RWPE1 (cell line): ENCODE data around the gene RETN.

ENCODE experiments used
- CTCF ChIA-PET: fragments of 350-600 bp; sonication (Branson Sonifier 250); formaldehyde crosslinking; extraction: SDS; loops from one replicate; lab custom pipeline; 2021; lab: Yijun Ruan, JAX
- POLR2A ChIA-PET: fragments of 400-600 bp; formaldehyde crosslinking; extraction: SDS; loops from one replicate; lab custom pipeline; 2020; ENCODE audit warnings: antibody characterized with exemption; ENCODE audit not compliant: low non-redundant PET; lab: Yijun Ruan, JAX
- DNase-seq: peaks from one replicate; pipeline ENCODE4 v3.0.0; 2012; ENCODE audit warnings: low spot score
- H3K27ac ChIP-seq: fragments of 450-650 bp; 2 replicates; pipeline ENCODE4 v1.5.1; 2017
- TF ChIP-seq, protein P1 (sequence below): fragments of 450-650 bp; conservative IDR thresholded peaks from 2 replicates; pipeline ENCODE4 v1.5.1; 2017; ENCODE audit warnings: low read depth, mild to moderate bottlenecking

Gene RETN

DNA sequence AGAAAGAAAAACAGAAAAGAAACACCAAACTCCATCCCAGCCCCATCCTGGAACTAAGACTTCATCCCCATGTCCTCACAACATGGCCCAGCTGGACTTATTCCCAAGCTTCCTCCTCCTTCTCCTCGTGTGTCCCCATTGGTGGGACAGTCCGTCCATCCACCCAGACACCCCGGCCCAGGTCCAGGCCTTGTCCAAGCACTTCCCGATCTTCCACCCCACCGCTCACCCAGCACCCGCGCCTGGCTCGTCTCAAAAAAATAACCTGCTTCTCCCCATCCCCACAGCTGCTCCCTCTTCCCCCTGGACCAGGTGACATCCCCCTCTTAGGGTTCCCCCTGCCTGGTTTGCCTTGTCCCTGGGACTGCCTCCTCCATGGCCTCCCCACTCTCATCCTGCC is 34.5 kb downstream of the RETN start:
- POLR2A ChIA-PET, result no interaction called here
- no peak overlapping the region for H3K27ac ChIP-seq
- TF ChIP-seq, protein P1, sequence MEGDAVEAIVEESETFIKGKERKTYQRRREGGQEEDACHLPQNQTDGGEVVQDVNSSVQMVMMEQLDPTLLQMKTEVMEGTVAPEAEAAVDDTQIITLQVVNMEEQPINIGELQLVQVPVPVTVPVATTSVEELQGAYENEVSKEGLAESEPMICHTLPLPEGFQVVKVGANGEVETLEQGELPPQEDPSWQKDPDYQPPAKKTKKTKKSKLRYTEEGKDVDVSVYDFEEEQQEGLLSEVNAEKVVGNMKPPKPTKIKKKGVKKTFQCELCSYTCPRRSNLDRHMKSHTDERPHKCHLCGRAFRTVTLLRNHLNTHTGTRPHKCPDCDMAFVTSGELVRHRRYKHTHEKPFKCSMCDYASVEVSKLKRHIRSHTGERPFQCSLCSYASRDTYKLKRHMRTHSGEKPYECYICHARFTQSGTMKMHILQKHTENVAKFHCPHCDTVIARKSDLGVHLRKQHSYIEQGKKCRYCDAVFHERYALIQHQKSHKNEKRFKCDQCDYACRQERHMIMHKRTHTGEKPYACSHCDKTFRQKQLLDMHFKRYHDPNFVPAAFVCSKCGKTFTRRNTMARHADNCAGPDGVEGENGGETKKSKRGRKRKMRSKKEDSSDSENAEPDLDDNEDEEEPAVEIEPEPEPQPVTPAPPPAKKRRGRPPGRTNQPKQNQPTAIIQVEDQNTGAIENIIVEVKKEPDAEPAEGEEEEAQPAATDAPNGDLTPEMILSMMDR, result no peak
- DNase-seq, result no peak
- CTCF ChIA-PET, result interaction anchor here (0.6 to 0.7 kb wide), 2 partner anchors 96 to 349 kb away, joined by 3 to 4 read pairs; no protein-coding TSS in a partner anchor

DNA sequence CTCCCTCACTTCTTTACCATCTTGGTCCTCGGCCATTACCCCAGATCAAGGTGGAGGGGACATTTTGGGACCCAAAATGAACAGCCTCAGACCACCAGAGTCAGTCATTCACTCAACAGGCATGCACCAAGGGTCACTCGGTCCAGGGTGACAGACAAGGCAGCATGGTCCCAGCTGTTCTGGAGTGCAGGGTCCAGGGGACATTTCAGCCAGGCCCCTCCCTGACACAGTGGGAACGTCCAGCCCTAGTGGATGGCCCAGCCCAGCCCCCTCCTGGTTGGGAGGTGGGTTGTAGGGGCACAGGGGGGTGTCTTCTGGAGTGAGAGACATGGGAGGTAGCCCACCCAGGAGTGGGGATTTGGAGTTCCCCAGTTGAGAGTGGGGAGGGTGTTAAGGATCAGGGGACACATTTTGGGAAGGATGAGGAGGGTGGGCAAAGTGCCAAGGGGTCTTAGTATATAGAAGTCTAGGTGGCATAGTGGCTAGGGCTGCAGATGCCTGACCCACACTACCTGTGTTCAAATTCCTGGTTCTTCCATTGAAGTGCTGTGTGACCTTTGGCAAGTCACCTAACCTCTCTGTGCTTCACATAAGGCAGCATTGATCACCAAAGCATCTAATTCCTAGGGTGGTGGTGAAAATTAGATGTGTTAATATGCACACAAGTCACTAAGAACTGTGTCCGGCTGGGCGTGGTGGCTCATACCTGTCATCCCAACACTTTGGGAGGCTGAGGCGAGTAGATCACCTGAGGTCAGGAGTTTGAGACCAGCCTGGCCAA is 35.6 kb downstream of the RETN start:
- no peak for DNase-seq
- ChIA-PET POLR2A (no interaction called here), CTCF (no interaction called here)
- TF ChIP-seq, protein P1, result no peak
- no peak overlapping the region for H3K27ac ChIP-seq

DNA sequence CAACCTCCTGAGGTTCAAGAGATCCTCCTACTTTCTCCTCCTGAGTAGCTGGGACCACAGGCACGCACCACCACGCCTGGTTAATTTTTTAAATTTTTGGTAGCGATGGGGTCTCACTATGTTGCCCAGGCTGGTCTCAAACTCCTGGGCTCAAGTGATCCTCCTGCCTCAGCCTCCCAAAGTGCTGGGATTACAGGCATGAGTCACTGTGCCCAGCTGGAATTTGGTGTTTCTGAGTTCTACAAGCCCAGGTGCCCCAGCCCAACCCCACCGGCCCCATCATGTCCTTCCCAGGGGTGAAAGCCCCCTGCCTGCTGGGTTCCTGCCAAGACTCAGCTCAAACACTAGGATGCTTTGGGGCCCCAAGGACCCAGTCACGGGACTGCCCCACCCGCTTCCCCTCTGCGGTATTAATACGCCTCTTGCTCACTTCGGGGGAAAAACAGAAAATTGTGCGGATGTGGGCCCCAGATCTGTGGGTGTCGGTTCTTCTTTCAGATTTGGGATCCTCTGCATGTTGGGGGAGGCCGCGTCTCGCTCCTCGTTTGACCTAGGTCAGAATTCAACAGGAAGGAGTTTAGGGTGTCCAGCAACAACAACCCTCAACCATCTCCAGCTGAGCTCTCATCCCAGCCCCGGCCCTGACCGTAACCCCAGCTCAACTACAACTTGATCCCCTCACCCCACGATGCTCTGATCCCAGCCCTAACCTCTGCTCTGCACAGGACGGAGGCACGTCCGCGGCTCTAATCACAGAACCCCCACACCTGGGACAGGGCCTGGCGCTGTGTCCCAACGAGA is 36.7 kb downstream of the RETN start:
- H3K27ac ChIP-seq, result no peak overlapping the region
- DNase-seq, result no peak
- TF ChIP-seq, protein P1, result no peak
- POLR2A ChIA-PET, result no interaction called here
- CTCF ChIA-PET, result no interaction called here

DNA sequence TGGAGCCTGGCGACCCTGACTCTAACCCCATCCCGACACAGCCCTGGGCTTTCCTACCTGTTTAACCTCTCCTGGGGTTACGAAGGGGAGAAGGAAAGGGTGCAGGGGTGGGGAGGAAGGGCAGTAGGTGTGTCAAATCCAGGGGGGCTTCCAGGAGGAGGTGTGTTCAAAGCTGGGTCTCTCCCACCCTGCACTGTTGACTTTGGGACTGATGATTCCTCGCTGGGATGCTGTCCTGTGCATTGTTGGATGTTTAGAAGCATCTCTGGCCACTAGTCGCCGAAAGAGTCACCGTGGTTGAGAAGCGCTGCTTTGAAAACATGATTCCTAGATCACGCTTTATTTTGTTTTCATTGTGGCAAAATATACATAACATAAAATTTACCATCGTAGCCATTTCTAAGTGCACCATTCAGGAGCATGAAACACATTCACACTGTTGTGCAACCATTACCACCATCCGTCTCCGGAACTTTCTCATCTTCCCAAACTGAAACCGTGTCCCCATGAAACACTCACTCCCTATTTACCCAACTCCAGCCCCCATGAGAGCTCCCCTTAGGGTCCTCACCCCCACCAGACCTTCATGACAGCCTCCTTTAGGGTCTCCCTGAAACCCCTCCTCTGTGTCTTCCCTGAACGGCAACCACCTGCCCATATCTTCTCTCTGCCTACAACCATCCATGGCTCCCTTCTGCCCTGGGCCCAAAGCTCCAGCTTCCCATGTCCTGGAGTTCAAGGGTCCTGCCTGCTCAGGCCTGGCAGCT is 37.5 kb downstream of the RETN start:
- TF ChIP-seq, protein P1, result no peak
- no peak overlapping the region for H3K27ac ChIP-seq
- CTCF ChIA-PET, result interaction anchor here (1.0 kb wide), 1 partner anchor 25 kb away, joined by 3 read pairs; the partner anchor contains the start of gene TRAPPC5
- POLR2A ChIA-PET, result no interaction called here
- DNase-seq, result no peak

DNA sequence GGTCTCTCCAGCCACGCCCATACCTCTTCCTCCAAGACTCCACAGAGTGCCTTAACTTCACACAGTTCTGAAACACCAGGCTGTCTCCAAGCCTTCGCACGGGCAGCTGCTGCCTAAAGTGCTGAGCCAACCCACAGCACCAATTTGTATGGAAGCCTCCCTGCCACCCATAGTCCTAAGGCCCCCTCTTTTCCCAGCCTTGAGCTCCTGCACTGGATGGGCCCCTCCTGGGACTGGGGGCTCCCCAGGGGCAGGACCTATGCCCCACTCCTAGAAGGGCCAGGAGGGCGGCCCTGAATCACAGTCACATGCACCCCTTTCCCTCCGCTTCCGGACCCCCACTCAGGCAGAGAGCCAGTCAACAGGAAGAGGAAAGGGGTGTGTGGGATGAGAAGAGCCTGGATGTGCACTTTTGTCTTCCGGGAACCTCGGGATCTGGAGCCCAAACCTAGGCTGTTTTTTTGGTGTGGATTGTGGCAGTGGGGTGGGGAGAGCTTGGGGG is 38.2 kb downstream of the RETN start:
- H3K27ac ChIP-seq, result no peak overlapping the region
- DNase-seq, result no peak
- ChIA-PET CTCF (interaction anchor here (1.0 kb wide), 1 partner anchor 26 kb away, joined by 3 read pairs; the partner anchor contains the start of gene TRAPPC5), POLR2A (no interaction called here)
- TF ChIP-seq, protein P1, result no peak

DNA sequence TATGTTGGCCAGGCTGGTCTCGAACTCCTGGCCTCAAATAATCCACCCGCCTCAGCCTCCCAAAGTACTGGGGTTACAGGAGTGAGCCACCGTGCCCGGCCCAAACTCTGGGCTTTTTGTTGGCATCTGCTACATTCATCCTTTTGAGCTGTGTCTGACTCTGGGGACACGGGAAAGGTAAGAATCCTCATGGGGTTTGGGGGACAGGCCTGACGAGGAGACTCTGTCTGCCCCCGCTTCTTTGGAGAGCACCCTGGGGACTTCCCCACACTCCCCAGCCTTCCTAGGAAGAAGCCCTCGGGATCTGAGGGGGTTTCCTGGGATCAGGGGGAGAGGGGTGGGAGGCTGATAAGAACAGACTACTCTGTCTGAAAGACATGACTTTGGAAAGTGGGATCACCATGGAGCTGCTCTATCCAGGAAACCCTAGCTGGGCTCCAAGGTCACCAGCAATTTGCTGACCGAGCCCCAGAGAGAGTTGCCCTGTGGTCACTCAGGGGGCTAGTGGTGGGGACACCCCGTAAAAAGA is 41.1 kb downstream of the RETN start:
- ChIA-PET CTCF (no interaction called here), POLR2A (no interaction called here)
- TF ChIP-seq, protein P1, result no peak

More for the DNA sequence above, 41.1 kb downstream of the RETN start:
- no peak overlapping the region for H3K27ac ChIP-seq
- DNase-seq, result no peak
